ENCODE results near the gene RAB8B.

RAB8B gene

DNA sequence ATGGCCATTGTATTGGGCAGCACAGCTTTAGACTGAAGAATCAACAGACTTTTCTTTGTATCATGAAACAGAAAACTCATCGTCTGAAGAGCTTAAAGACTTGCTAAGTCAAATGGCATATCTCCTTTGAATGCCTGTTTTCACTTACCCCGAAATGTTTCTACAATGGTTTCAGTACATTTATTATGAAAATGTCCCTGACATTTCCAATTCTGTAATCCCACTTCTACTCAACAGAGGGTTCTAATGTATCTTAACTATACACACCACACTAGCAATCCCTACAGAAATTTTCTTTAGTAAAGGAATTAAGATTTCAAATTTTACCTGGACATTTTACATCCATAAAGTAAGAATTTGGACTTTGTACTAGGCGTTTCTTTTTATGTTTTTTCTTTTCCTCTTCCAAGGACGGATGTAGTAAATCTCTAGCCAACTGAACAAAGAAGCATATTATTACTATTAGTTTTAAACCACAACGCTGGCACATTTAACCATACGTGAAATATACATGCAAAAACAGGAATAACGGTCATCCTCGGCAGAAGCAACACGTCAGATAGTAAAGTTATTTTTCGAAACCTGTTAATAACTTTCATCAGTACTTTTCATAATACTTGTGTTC, 33.2 kb upstream of the RAB8B start:
- 16% methylated on average over 8 of the region's 10 CpGs for WGBS (ENCODE audit: insufficient coverage)

DNA sequence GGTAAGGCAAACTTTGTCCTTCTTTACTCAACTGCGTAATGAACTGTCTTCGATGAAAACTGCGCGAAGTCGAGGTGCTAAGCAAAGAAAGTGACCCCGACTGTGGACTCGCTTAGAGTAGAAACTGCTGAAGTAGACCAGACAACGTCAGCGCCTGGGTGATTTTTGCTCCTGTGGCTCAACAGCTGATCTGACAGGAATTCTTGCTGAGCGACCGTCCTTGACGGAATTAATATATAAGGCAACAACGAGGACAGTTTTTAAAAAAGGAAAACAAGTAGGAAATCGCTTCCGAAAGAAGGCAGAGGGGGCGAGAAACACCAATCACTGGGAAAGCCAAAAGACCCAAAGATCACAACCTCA, 32.7 kb upstream of the RAB8B start:
- CTCF ChIA-PET, result interaction anchor here (0.9 to 1.6 kb wide), 3 partner anchors 10 to 119 kb away, joined by 3 to 6 read pairs (median 3); no protein-coding TSS in a partner anchor
- WGBS (ENCODE audit: insufficient coverage), result 0% methylated on average over 13 of the region's 16 CpGs
- Histone ChIP-seq H3K4me1 (ENCODE audit: control extremely low read depth in 1 of 4, control insufficient read depth in 4 of 4, insufficient read depth in 4 of 4, low read length in 3 of 4) (peaks cover 7 to 22% (median 13%) of the 10 kb centered on the region in 4 experiments), H3K9me3 (ENCODE audit: control extremely low read depth in 1 of 5, control insufficient read depth in 4 of 5, insufficient read depth in 2 of 5, low read depth in 1 of 5, low read length in 4 of 5) (no peaks in the 10 kb centered on the region), H3K27ac (ENCODE audit: insufficient read depth in 1 of 2, low read depth in 1 of 2, low read length in 2 of 2, poor library complexity in 1 of 2, severe bottlenecking in 2 of 2) (peak overlapping the region; percentile 38 to 89), H3K27me3 (replicated peaks in 2 of 5; ENCODE audit: control insufficient read depth in 4 of 5, insufficient read depth in 5 of 5, low read length in 4 of 5) (no peaks in the 10 kb centered on the region), H3K36me3 (ENCODE audit: control insufficient read depth in 4 of 4, insufficient read depth in 4 of 4, low read length in 3 of 4) (peaks cover 0 to 15% (median 7%) of the 10 kb centered on the region in 4 experiments), H3K4me3 (ENCODE audit: control insufficient read depth in 1 of 7, extremely low read depth in 1 of 7, insufficient read depth in 4 of 7, low read depth in 2 of 7, low read length in 6 of 7) (peak overlapping the region; percentile 83 to 98 (median 97))
- DNase-seq, result peak; percentile 3 to 43 (median 42)
- POLR2A ChIA-PET, result interaction anchor here (1.1 to 1.3 kb wide), 2 partner anchors 18 to 21 kb away, joined by 3 to 4 read pairs; no protein-coding TSS in a partner anchor

More for the DNA sequence above, 33.2 kb upstream of the RAB8B start:
- DNase-seq, result no peak
- peaks cover 0 to 19% (median 7%) of the 10 kb centered on the region in 4 experiments for H3K36me3 ChIP-seq (ENCODE audit: control insufficient read depth in 4 of 4, insufficient read depth in 4 of 4, low read length in 3 of 4)
- H3K4me3 ChIP-seq (ENCODE audit: control insufficient read depth in 1 of 7, extremely low read depth in 1 of 7, insufficient read depth in 4 of 7, low read depth in 2 of 7, low read length in 6 of 7), result peak overlapping the region; percentile 83 to 98 (median 97)
- POLR2A ChIA-PET, result interaction anchor here (1.3 kb wide), 1 partner anchor 19 kb away, joined by 3 read pairs; no protein-coding TSS in a partner anchor
- peaks cover 7 to 22% (median 13%) of the 10 kb centered on the region in 4 experiments for H3K4me1 ChIP-seq (ENCODE audit: control extremely low read depth in 1 of 4, control insufficient read depth in 4 of 4, insufficient read depth in 4 of 4, low read length in 3 of 4)
- H3K9me3 ChIP-seq (ENCODE audit: control extremely low read depth in 1 of 5, control insufficient read depth in 4 of 5, insufficient read depth in 2 of 5, low read depth in 1 of 5, low read length in 4 of 5), result no peaks in the 10 kb centered on the region
- H3K27me3 ChIP-seq (replicated peaks in 2 of 5; ENCODE audit: control insufficient read depth in 4 of 5, insufficient read depth in 5 of 5, low read length in 4 of 5), result no peaks in the 10 kb centered on the region
- H3K27ac ChIP-seq (ENCODE audit: insufficient read depth in 1 of 2, low read depth in 1 of 2, low read length in 2 of 2, poor library complexity in 1 of 2, severe bottlenecking in 2 of 2), result peak overlapping the region; percentile 38 to 89
- CTCF ChIA-PET, result interaction anchor here (1.1 to 1.6 kb wide), 2 partner anchors 9 to 19 kb away, joined by 5 to 6 read pairs; no protein-coding TSS in a partner anchor

DNA sequence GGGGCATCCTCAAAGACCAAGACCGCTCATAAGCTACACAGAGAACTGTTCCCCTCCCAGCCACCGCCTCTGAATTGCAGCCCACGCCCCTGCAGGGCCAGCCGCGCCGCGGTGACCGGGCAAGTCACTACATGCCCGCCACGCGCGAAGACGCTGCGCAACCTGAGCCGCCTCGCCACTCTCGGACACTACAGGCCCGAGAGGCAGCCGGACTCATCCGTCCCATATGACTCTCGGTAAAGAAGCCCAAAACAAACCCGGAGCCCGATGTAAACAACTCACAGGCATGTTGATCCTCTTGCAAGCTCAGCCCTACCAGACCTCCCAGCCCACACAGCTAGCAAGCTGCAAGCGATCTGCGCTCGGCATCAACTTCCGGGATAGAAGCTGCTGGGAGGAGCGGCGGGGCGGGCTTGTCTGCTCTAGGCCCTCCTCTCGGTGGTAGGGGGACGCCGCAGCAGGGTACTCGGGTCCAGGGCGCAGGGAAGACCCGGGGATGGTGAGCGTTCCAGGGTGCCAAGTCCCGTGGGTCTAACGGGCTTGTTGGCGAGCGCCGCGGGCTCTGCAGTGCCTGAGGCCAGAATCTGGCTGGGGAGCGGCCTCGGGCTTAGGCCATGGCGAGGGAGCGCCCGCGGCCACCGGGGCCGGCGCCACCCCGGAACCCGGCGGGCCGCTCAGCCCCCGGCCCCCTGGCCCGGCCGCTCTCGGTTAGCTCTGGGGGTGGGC, 32.1 kb upstream of the RAB8B start, which contains the start of gene RPS27L:
TSS of gene RPS27L (minus strand) at position 360 of the 726 bp plus-strand sequence. CDS start at position 288, 72 bp downstream.
- Histone ChIP-seq H3K27me3 (replicated peaks in 2 of 5; ENCODE audit: control insufficient read depth in 4 of 5, insufficient read depth in 5 of 5, low read length in 4 of 5) (no peaks in the 10 kb centered on the region), H3K36me3 (ENCODE audit: control insufficient read depth in 4 of 4, insufficient read depth in 4 of 4, low read length in 3 of 4) (peaks cover 0 to 13% (median 5%) of the 10 kb centered on the region in 4 experiments), H3K4me1 (ENCODE audit: control extremely low read depth in 1 of 4, control insufficient read depth in 4 of 4, insufficient read depth in 4 of 4, low read length in 3 of 4) (peaks cover 7 to 22% (median 13%) of the 10 kb centered on the region in 4 experiments), H3K9me3 (ENCODE audit: control extremely low read depth in 1 of 5, control insufficient read depth in 4 of 5, insufficient read depth in 2 of 5, low read depth in 1 of 5, low read length in 4 of 5) (no peaks in the 10 kb centered on the region), H3K27ac (ENCODE audit: insufficient read depth in 1 of 2, low read depth in 1 of 2, low read length in 2 of 2, poor library complexity in 1 of 2, severe bottlenecking in 2 of 2) (peak within 1 kb of the TSS; percentile 61 to 89), H3K4me3 (ENCODE audit: control insufficient read depth in 1 of 7, extremely low read depth in 1 of 7, insufficient read depth in 4 of 7, low read depth in 2 of 7, low read length in 6 of 7) (peak within 1 kb of the TSS; percentile 83 to 98 (median 97))
- POLR2A ChIA-PET, result interaction anchor here (1.0 to 1.3 kb wide), 3 partner anchors 18 to 32 kb away, joined by 3 to 4 read pairs (median 3); partner anchors contain the start of gene RAB8B
- WGBS (ENCODE audit: insufficient coverage), result 0% methylated on average over 53 of the region's 60 CpGs
- CTCF ChIA-PET, result interaction anchor here (0.9 to 1.6 kb wide), 4 partner anchors 11 to 119 kb away, joined by 3 to 6 read pairs (median 3); no protein-coding TSS in a partner anchor
- DNase-seq, result peak; percentile 93 to 98 (median 96)

DNA sequence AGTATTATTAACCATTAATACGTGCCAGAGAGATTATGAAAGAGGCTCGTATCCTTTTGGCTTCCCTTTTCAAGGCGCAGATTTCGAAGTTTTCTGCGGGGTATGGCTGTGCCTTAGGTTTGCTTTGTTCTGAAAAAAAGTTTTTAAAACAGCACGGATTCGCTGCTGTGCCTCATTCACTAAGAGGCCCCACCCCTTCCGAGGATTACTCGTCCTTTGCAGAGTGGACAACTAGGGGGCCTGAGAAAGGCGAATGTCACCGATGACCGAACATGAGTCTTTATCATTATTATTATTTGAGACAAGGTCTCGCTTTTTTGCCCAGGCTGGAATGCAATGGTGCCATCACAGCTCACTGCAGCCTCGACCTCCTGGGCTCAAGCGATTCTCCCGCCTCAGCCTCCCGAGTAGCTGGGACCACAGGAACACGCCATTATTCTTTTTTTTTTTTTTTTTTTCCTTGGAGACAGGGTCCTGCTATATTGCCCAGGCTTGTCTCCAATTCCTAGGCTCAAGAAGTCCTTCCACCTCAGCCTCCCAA, 31.4 kb upstream of the RAB8B start:
- H3K36me3 ChIP-seq (ENCODE audit: control insufficient read depth in 4 of 4, insufficient read depth in 4 of 4, low read length in 3 of 4), result peaks cover 0 to 9% (median 2%) of the 10 kb centered on the region in 4 experiments
- CTCF ChIA-PET, result interaction anchor here (0.9 to 1.6 kb wide), 4 partner anchors 11 to 118 kb away, joined by 3 to 6 read pairs (median 3); no protein-coding TSS in a partner anchor
- no peaks in the 10 kb centered on the region for H3K9me3 ChIP-seq (ENCODE audit: control extremely low read depth in 1 of 5, control insufficient read depth in 4 of 5, insufficient read depth in 2 of 5, low read depth in 1 of 5, low read length in 4 of 5)
- H3K4me3 ChIP-seq (ENCODE audit: control insufficient read depth in 1 of 7, extremely low read depth in 1 of 7, insufficient read depth in 4 of 7, low read depth in 2 of 7, low read length in 6 of 7), result peak overlapping the region; percentile 83 to 98 (median 97)
- POLR2A ChIA-PET, result interaction anchor here (1.0 to 1.3 kb wide), 3 partner anchors 17 to 31 kb away, joined by 3 to 4 read pairs (median 3); partner anchors contain the start of gene RAB8B
- H3K27me3 ChIP-seq (replicated peaks in 2 of 5; ENCODE audit: control insufficient read depth in 4 of 5, insufficient read depth in 5 of 5, low read length in 4 of 5), result no peaks in the 10 kb centered on the region
- H3K27ac ChIP-seq (ENCODE audit: insufficient read depth in 1 of 2, low read depth in 1 of 2, low read length in 2 of 2, poor library complexity in 1 of 2, severe bottlenecking in 2 of 2), result peak overlapping the region; percentile 61 to 89
- H3K4me1 ChIP-seq (ENCODE audit: control extremely low read depth in 1 of 4, control insufficient read depth in 4 of 4, insufficient read depth in 4 of 4, low read length in 3 of 4), result peaks cover 7 to 22% (median 13%) of the 10 kb centered on the region in 4 experiments
- peak; percentile 53 to 82 (median 78) for DNase-seq
- WGBS (ENCODE audit: insufficient coverage), result 14% methylated on average over 14 of the region's 18 CpGs

DNA sequence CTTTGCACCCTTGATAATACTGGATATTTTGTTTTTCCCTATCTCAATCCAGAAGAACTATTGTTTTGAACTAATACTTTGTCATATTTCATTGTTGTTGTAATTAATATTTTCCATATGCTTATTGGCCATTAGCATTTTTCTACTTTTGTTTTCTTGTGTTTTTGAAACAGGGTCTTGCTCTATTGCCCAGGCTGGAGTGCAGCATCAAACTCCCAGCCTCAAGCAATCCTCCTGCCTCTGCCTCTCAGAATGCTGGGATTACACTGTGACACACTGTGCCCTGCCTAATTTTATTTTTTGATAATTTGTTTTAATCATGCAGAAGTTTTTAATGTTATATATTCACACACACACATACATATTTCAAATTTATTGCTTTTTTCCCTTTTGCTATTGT, 28.8 kb upstream of the RAB8B start:
- no peak overlapping the region for H3K27ac ChIP-seq (ENCODE audit: insufficient read depth in 1 of 2, low read depth in 1 of 2, low read length in 2 of 2, poor library complexity in 1 of 2, severe bottlenecking in 2 of 2)
- POLR2A ChIA-PET, result no interaction called here
- CTCF ChIA-PET, result no interaction called here
- DNase-seq, result no peak
- H3K4me1 ChIP-seq (ENCODE audit: control extremely low read depth in 1 of 4, control insufficient read depth in 4 of 4, insufficient read depth in 4 of 4, low read length in 3 of 4), result peaks cover 7 to 19% (median 11%) of the 10 kb centered on the region in 4 experiments
- no peak overlapping the region for H3K4me3 ChIP-seq (ENCODE audit: control insufficient read depth in 1 of 7, extremely low read depth in 1 of 7, insufficient read depth in 4 of 7, low read depth in 2 of 7, low read length in 6 of 7)
- no peaks in the 10 kb centered on the region for H3K9me3 ChIP-seq (ENCODE audit: control extremely low read depth in 1 of 5, control insufficient read depth in 4 of 5, insufficient read depth in 2 of 5, low read depth in 1 of 5, low read length in 4 of 5)
- H3K27me3 ChIP-seq (replicated peaks in 2 of 5; ENCODE audit: control insufficient read depth in 4 of 5, insufficient read depth in 5 of 5, low read length in 4 of 5), result no peaks in the 10 kb centered on the region
- no peaks in the 10 kb centered on the region for H3K36me3 ChIP-seq (ENCODE audit: control insufficient read depth in 4 of 4, insufficient read depth in 4 of 4, low read length in 3 of 4)

DNA sequence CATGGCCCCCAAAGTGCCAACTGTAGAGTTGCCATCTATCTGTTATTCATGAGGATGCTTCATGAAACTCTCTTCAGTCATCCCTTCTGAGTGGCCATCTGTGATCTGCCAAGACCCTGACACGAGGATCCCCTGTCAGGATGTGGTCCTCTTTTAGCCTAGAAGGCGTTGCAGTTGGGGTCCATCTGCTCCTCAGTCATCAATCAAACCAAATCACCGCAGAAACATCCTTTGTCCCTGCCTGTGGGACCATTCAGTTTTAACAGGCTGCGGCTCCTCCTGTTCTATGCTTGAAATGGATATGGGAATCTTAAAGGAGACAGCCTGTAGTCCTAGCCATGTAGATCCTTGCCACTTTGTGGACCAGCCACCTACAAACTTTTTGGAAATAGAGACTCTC, 26.2 kb upstream of the RAB8B start:
- no peaks in the 10 kb centered on the region for H3K27me3 ChIP-seq (replicated peaks in 2 of 5; ENCODE audit: control insufficient read depth in 4 of 5, insufficient read depth in 5 of 5, low read length in 4 of 5)
- H3K9me3 ChIP-seq (ENCODE audit: control extremely low read depth in 1 of 5, control insufficient read depth in 4 of 5, insufficient read depth in 2 of 5, low read depth in 1 of 5, low read length in 4 of 5), result no peaks in the 10 kb centered on the region
- ChIA-PET CTCF (no interaction called here), POLR2A (no interaction called here)
- 89% methylated on average over 4 of the region's 4 CpGs for WGBS (ENCODE audit: insufficient coverage)
- no peak overlapping the region for H3K4me3 ChIP-seq (ENCODE audit: control insufficient read depth in 1 of 7, extremely low read depth in 1 of 7, insufficient read depth in 4 of 7, low read depth in 2 of 7, low read length in 6 of 7)
- peaks cover 0 to 5% (median 2%) of the 10 kb centered on the region in 4 experiments for H3K4me1 ChIP-seq (ENCODE audit: control extremely low read depth in 1 of 4, control insufficient read depth in 4 of 4, insufficient read depth in 4 of 4, low read length in 3 of 4)
- no peak for DNase-seq
- no peak overlapping the region for H3K27ac ChIP-seq (ENCODE audit: insufficient read depth in 1 of 2, low read depth in 1 of 2, low read length in 2 of 2, poor library complexity in 1 of 2, severe bottlenecking in 2 of 2)
- H3K36me3 ChIP-seq (ENCODE audit: control insufficient read depth in 4 of 4, insufficient read depth in 4 of 4, low read length in 3 of 4), result no peaks in the 10 kb centered on the region
